SK-N-SH (cell line): ENCODE data around the gene CRYZL1.

Experiments
- CTCF ChIP-seq: fragments of 200-600 bp; sonication (generic); IDR thresholded peaks from 2 replicates; pipeline ENCODE4 v1.6.1; 2017; ENCODE audit warnings: antibody characterized with exemption, mild to moderate bottlenecking, moderate library complexity
- EP300 ChIP-seq, 2 experiments: IDR thresholded peaks; 2 replicates each; pipeline versions ENCODE4 v1.4.0 to v1.6.1; 2012; ENCODE audit warnings: borderline replicate concordance in 1 of 2, low read depth in 1 of 2, low read length in 1 of 2
- EZH2phosphoT487 ChIP-seq: fragments of 200-600 bp; sonication (generic); IDR thresholded peaks from 2 replicates; pipeline ENCODE4 v1.6.1; 2017; ENCODE audit warnings: low read depth, mixed run types, mild to moderate bottlenecking, antibody characterized with exemption, moderate library complexity, borderline replicate concordance
- IRF3 ChIP-seq: fragments of 150-350 bp; IDR thresholded peaks from 2 replicates; pipeline ENCODE4 v1.6.1; 2016; ENCODE audit warnings: mild to moderate bottlenecking, low read depth, low read length
- POLR2AphosphoS5 ChIP-seq: IDR thresholded peaks from 2 replicates; pipeline ENCODE4 v1.6.1; 2012; ENCODE audit warnings: low read depth, low read length
- RAD21 ChIP-seq: IDR thresholded peaks from 2 replicates; pipeline ENCODE4 v1.6.1; 2012; ENCODE audit warnings: mild to moderate bottlenecking, low read length
- REST ChIP-seq: IDR thresholded peaks from 2 replicates; pipeline ENCODE4 v1.6.1; 2012; ENCODE audit warnings: mild to moderate bottlenecking, low read depth, low read length, moderate library complexity
- RXRA ChIP-seq: IDR thresholded peaks from 2 replicates; pipeline ENCODE4 v1.4.0; 2012; ENCODE audit warnings: low read depth, mild to moderate bottlenecking, borderline replicate concordance

GRCh38 chr21:33584455-33584854 is 57.1 kb downstream of the CRYZL1 start:
- TF ChIP-seq RAD21 (no peak), REST (no peak), CTCF (no peak), RXRA (no peak), EP300 (IDR thresholded peaks at IDR 0.05; ENCODE audit: borderline replicate concordance in 1 of 2, low read depth in 1 of 2, low read length in 1 of 2) (no peak), EZH2phosphoT487 (no peak), IRF3 (no peak), POLR2AphosphoS5 (no peak)
